ENCODE measurements around the gene CRYBA2. TPM values are rescaled to one million over a fixed set of nuclear protein-coding genes. Genes with fewer than 3 reads are reported as not detected.

CRYBA2 gene
- total RNA-seq, 8 experiments from 2014 or later: 0.81 to 11.2 (median 0.87) TPM; not detected in 5

DNA sequence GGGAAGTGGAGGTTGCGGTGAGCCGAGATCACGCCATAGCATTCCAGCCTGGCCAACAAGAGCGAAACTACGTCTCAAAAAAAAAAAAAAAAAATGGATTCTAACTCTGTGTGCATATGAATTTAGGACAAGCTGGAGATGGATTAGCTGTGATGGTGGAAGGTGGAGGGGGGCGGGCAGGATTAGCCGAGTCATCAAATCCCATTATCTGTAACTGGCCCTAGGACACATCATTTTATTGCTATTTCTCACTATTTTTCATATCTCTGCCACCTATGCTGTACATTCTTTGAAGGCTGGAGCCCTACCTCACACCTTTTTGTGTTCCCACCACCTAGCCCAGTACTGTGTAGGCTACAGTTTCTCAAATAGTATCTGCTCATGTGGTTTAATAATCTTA is 41.1 kb downstream of the CRYBA2 start:
- no peak for ATAC-seq (replicated peaks in 6 of 8)
- in situ Hi-C loops (cut with MboI; ENCODE audit: low pct_unique_long_range_greater_than_20kb in 2 of 9, low sequenced_read_pairs in 9 of 9, unreplicated experiment in 9 of 9): no loop called here
- Histone ChIP-seq H3K4me1 (replicated peaks in 1 of 2) (no peaks in the 10 kb centered on the region), H3K27ac (no peak overlapping the region), H3K4me3 (no peak overlapping the region)
- WGBS, 10 experiments: 20 to 100% (median 94%) methylated on average over 1 to 4 of the region's 7 CpGs; no CpG with 5 or more reads in 4 of the 10 experiments

DNA sequence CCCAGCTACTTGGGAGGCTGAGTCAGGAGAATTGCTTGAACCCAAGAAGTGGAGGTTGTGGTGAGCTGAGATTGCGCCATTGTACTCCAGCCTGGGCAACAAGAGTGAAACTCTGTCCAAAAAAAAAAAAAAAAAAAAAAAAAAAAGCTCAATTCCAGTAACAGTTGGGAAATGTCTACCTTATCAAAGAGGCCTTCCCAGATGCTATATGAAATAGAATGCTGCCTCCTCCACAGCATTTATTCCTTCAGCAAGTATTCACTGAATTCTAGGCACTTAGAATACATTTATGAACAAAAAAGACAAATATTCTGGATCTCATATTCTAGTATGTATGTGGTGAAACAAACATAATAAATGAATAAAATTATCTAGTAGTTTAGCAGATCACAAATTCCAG is 46.6 kb downstream of the CRYBA2 start:
- Histone ChIP-seq H3K4me1 (replicated peaks in 1 of 2) (no peaks in the 10 kb centered on the region), H3K4me3 (no peak overlapping the region), H3K27ac (no peak overlapping the region)
- no peak for ATAC-seq (replicated peaks in 6 of 8)
- in situ Hi-C loops (cut with MboI; ENCODE audit: low pct_unique_long_range_greater_than_20kb in 2 of 9, low sequenced_read_pairs in 9 of 9, unreplicated experiment in 9 of 9): no loop called here
- WGBS, 10 experiments: 11 to 50% (median 27%) methylated on average over 1 of the region's 1 CpG; no CpG with 5 or more reads in 6 of the 10 experiments

GRCh38 chr2:218944759-218945404 is 48.3 kb downstream of the CRYBA2 start:
- no peak for ATAC-seq (replicated peaks in 6 of 8)
- no peak overlapping the region for H3K4me3 ChIP-seq
- 20 to 60% (median 52%) methylated on average over 1 of the region's 1 CpG; no CpG with 5 or more reads in 6 of the 10 experiments for WGBS, 10 experiments
- in situ Hi-C loops (cut with MboI; ENCODE audit: low pct_unique_long_range_greater_than_20kb in 2 of 9, low sequenced_read_pairs in 9 of 9, unreplicated experiment in 9 of 9): no loop called here
- no peaks in the 10 kb centered on the region for H3K4me1 ChIP-seq (replicated peaks in 1 of 2)
- no peak overlapping the region for H3K27ac ChIP-seq

Other genes starting within 250 kb of the CRYBA2 start
- 100 to 1,000 TPM in 1 of 8 experiments, 10 to 100 TPM in 3, 1 to 10 TPM in 4; 1.0 to 104 (median 7.4) TPM for gene CYP27A1, start 211.3 kb downstream of the CRYBA2 start, total RNA-seq
- gene PRKAG3, start 161.6 kb downstream of the CRYBA2 start, total RNA-seq: 1 to 10 TPM in 2 of 8 experiments, under 1 TPM in 3, not detected in 3; 0.07 to 5.1 (median 0.56) TPM
- under 1 TPM in 3 of 8 experiments, not detected in 5; 0.14 to 0.93 (median 0.24) TPM for gene WNT6, start 133.6 kb downstream of the CRYBA2 start, total RNA-seq
- under 1 TPM in 3 of 8 experiments, not detected in 5; 0.11 to 0.81 (median 0.14) TPM for gene WNT10A, start 112.6 kb downstream of the CRYBA2 start, total RNA-seq
- 1 to 10 TPM in 5 of 8 experiments, under 1 TPM in 3; 0.13 to 4.6 (median 1.5) TPM for gene CDK5R2, start 33.8 kb downstream of the CRYBA2 start, total RNA-seq
- gene FEV, start 8.2 kb downstream of the CRYBA2 start, total RNA-seq: 1 to 10 TPM in 1 of 8 experiments, under 1 TPM in 3, not detected in 4; 0.08 to 4.6 (median 0.65) TPM
- 1 to 10 TPM in 3 of 8 experiments, under 1 TPM in 5; 0.46 to 6.3 (median 0.66) TPM for gene CFAP65, start 48.1 kb upstream of the CRYBA2 start, total RNA-seq
- under 1 TPM in 5 of 8 experiments, not detected in 3; 0.08 to 0.57 (median 0.46) TPM for gene IHH, start 67.5 kb upstream of the CRYBA2 start, total RNA-seq
- gene NHEJ1, start 167.4 kb upstream of the CRYBA2 start, total RNA-seq: 10 to 100 TPM in 6 of 8 experiments, 1 to 10 TPM in 2; 7.3 to 55.7 (median 15.5) TPM
- 1 to 10 TPM in 3 of 8 experiments, under 1 TPM in 5; 0.13 to 3.4 (median 0.54) TPM for gene SLC23A3, start 176.6 kb upstream of the CRYBA2 start, total RNA-seq
- 10 to 100 TPM; 18.2 to 44.9 (median 37.5) TPM for gene CNPPD1, start 183.5 kb upstream of the CRYBA2 start, total RNA-seq
- 100 to 1,000 TPM in 1 of 8 experiments, 10 to 100 TPM in 7; 41.0 to 102 (median 69.0) TPM for gene RETREG2, start 184.9 kb upstream of the CRYBA2 start, total RNA-seq
- gene ZFAND2B, start 213.4 kb upstream of the CRYBA2 start, total RNA-seq: 10 to 100 TPM; 19.7 to 35.8 (median 25.7) TPM
- gene ABCB6, start 225.5 kb upstream of the CRYBA2 start, total RNA-seq: 100 to 1,000 TPM in 1 of 8 experiments, 10 to 100 TPM in 7; 14.2 to 122 (median 34.5) TPM
- gene ATG9A, start 236.2 kb upstream of the CRYBA2 start, total RNA-seq: 10 to 100 TPM; 21.5 to 50.5 (median 34.4) TPM
- gene ANKZF1, start 236.4 kb upstream of the CRYBA2 start, total RNA-seq: 10 to 100 TPM; 24.3 to 78.1 (median 48.1) TPM